ENCODE data around the gene RAB31. TPM values are rescaled to one million over a fixed set of nuclear protein-coding genes. Genes with fewer than 3 reads are reported as not detected.
A peak's percentile ranks its signal among the peaks of the same experiment; 100 is the strongest.

The RAB31 gene
- total RNA-seq, 3 donors from 2014 or later: 12.8 to 58.5 (median 27.4) TPM

- Histone ChIP-seq H3K9me3 (no peaks in the 10 kb centered on the region), H3K4me1 (ENCODE audit: low read depth) (peaks cover 7% of the 10 kb centered on the region), H3K36me3 (ENCODE audit: low read depth) (no peaks in the 10 kb centered on the region), H3K4me3 (no peak overlapping the region)
- intact Hi-C loops (cut with DNase I, micrococcal nuclease): loop anchor here in 1 of 2 donors (10.0 kb wide), 1 partner anchor 165 kb away; no protein-coding TSS in a partner anchor
- DNase-seq: peak in 1 of 3 donors; percentile 51
- peak; percentile 88 for ATAC-seq
- TF ChIP-seq, protein P1, sequence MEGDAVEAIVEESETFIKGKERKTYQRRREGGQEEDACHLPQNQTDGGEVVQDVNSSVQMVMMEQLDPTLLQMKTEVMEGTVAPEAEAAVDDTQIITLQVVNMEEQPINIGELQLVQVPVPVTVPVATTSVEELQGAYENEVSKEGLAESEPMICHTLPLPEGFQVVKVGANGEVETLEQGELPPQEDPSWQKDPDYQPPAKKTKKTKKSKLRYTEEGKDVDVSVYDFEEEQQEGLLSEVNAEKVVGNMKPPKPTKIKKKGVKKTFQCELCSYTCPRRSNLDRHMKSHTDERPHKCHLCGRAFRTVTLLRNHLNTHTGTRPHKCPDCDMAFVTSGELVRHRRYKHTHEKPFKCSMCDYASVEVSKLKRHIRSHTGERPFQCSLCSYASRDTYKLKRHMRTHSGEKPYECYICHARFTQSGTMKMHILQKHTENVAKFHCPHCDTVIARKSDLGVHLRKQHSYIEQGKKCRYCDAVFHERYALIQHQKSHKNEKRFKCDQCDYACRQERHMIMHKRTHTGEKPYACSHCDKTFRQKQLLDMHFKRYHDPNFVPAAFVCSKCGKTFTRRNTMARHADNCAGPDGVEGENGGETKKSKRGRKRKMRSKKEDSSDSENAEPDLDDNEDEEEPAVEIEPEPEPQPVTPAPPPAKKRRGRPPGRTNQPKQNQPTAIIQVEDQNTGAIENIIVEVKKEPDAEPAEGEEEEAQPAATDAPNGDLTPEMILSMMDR (IDR thresholded peaks at IDR 0.05): no peak
Measured at GRCh38 chr18:9779630-9780029, 71.5 kb downstream of the RAB31 start.

GRCh38 chr18:9782073-9782857 is 74.2 kb downstream of the RAB31 start:
- DNase-seq: no peak
- intact Hi-C loops (cut with DNase I, micrococcal nuclease): no loop called here

GRCh38 chr18:9786631-9787030 is 78.5 kb downstream of the RAB31 start:
- no peak overlapping the region for H3K4me3 ChIP-seq
- no peaks in the 10 kb centered on the region for H3K36me3 ChIP-seq (ENCODE audit: low read depth)
- intact Hi-C loops (cut with DNase I, micrococcal nuclease): no loop called here
- DNase-seq (no peak), ATAC-seq (no peak)
- H3K4me1 ChIP-seq (ENCODE audit: low read depth): no peaks in the 10 kb centered on the region
- TF ChIP-seq, protein P1 (IDR thresholded peaks at IDR 0.05): no peak
- no peaks in the 10 kb centered on the region for H3K9me3 ChIP-seq

More at GRCh38 chr18:9782073-9782857, 74.2 kb downstream of the RAB31 start:
- peak; percentile 68 for ATAC-seq
- no peak overlapping the region for H3K4me3 ChIP-seq
- no peaks in the 10 kb centered on the region for H3K9me3 ChIP-seq
- no peaks in the 10 kb centered on the region for H3K36me3 ChIP-seq (ENCODE audit: low read depth)
- TF ChIP-seq, protein P1 (IDR thresholded peaks at IDR 0.05): no peak
- H3K4me1 ChIP-seq (ENCODE audit: low read depth): peaks cover 7% of the 10 kb centered on the region

GRCh38 chr18:9787036-9787435 is 78.9 kb downstream of the RAB31 start:
- Histone ChIP-seq H3K4me1 (ENCODE audit: low read depth) (no peaks in the 10 kb centered on the region), H3K4me3 (no peak overlapping the region), H3K9me3 (no peaks in the 10 kb centered on the region), H3K36me3 (ENCODE audit: low read depth) (no peaks in the 10 kb centered on the region)
- intact Hi-C loops (cut with DNase I, micrococcal nuclease): no loop called here
- TF ChIP-seq, protein P1 (IDR thresholded peaks at IDR 0.05): no peak
- DNase-seq (no peak), ATAC-seq (no peak)

DNA sequence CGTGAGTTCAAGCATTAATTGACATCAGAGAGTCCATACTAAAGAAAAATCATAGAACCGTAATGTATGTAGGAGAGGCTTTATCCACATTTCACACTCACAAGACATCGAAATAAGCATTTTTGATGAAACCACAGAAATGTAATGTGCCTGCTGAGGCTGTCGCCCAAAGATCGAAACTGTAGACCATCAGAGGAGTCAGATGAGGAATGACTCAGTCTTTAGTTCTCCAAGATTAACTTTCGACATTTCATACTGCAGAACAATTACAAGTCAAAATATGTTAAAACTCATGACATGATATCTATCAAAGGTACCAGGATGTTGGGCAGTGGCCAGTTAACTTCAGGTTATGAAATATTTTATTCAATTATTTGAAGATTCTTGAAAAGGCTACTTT is 79.6 kb downstream of the RAB31 start:
- Histone ChIP-seq H3K4me1 (ENCODE audit: low read depth) (no peaks in the 10 kb centered on the region), H3K36me3 (ENCODE audit: low read depth) (no peaks in the 10 kb centered on the region), H3K9me3 (no peaks in the 10 kb centered on the region), H3K4me3 (no peak overlapping the region)
- no peak for ATAC-seq
- DNase-seq: no peak
- TF ChIP-seq, protein P1 (IDR thresholded peaks at IDR 0.05): no peak
- intact Hi-C loops (cut with DNase I, micrococcal nuclease): no loop called here

Measured in mucosa of descending colon (tissue), 3 donors.